ENCODE measurements around the gene TUBA8.

DNA sequence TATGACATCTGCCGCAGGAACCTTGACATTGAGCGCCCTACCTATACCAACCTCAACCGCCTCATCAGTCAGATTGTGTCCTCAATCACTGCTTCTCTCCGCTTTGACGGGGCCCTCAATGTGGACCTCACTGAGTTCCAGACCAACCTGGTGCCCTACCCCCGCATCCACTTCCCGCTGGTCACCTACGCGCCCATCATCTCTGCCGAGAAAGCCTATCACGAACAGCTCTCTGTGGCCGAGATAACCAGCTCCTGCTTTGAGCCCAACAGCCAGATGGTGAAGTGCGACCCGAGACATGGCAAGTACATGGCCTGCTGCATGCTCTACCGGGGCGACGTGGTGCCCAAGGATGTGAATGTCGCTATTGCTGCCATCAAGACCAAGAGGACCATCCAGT is 16.0 kb downstream of the TUBA8 start:
- TF ChIP-seq, protein P1, sequence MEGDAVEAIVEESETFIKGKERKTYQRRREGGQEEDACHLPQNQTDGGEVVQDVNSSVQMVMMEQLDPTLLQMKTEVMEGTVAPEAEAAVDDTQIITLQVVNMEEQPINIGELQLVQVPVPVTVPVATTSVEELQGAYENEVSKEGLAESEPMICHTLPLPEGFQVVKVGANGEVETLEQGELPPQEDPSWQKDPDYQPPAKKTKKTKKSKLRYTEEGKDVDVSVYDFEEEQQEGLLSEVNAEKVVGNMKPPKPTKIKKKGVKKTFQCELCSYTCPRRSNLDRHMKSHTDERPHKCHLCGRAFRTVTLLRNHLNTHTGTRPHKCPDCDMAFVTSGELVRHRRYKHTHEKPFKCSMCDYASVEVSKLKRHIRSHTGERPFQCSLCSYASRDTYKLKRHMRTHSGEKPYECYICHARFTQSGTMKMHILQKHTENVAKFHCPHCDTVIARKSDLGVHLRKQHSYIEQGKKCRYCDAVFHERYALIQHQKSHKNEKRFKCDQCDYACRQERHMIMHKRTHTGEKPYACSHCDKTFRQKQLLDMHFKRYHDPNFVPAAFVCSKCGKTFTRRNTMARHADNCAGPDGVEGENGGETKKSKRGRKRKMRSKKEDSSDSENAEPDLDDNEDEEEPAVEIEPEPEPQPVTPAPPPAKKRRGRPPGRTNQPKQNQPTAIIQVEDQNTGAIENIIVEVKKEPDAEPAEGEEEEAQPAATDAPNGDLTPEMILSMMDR (IDR thresholded peaks at IDR 0.05): no peak
- TF ChIP-seq POLR2A (IDR thresholded peaks at IDR 0.05) (no peak), POLR2AphosphoS5 (IDR thresholded peaks at IDR 0.05) (no peak)
